Measurements from ENCODE around the gene ATP5PB.

Gene ATP5PB

GRCh38 chr1:111448918-111449702, at the start of gene ATP5PB, which contains the start of gene WDR77:
TSS of gene ATP5PB (plus strand) at chr1:111449464. CDS start at chr1:111449542, 78 bp downstream.
TSS of gene WDR77 (minus strand) at chr1:111449256. CDS start at chr1:111449169, 87 bp downstream.
- DNase-seq (ENCODE audit: low spot score) = peak; percentile 98

GRCh38 chr1:111399792-111400610, 49.3 kb upstream of the ATP5PB start:
- peak; percentile 54 for DNase-seq (ENCODE audit: low spot score)

GRCh38 chr1:111402083-111402482, 47.2 kb upstream of the ATP5PB start:
- no peak for DNase-seq (ENCODE audit: low spot score)

- no peak for DNase-seq (ENCODE audit: low spot score)
These were observed 44.7 kb upstream of the ATP5PB start for GRCh38 chr1:111404588-111404987.

GRCh38 chr1:111406321-111406768, 42.9 kb upstream of the ATP5PB start:
- no peak for DNase-seq (ENCODE audit: low spot score)

GRCh38 chr1:111407301-111407700, 42.0 kb upstream of the ATP5PB start:
- DNase-seq (ENCODE audit: low spot score) = no peak

- DNase-seq (ENCODE audit: low spot score) = no peak
These were observed 36.4 kb upstream of the ATP5PB start for GRCh38 chr1:111412839-111413238.

GRCh38 chr1:111414756-111415155, 34.5 kb upstream of the ATP5PB start:
- no peak for DNase-seq (ENCODE audit: low spot score)

- no peak for DNase-seq (ENCODE audit: low spot score)
These were observed 33.8 kb upstream of the ATP5PB start for GRCh38 chr1:111415461-111415860.

GRCh38 chr1:111417755-111418154, 31.5 kb upstream of the ATP5PB start:
- no peak for DNase-seq (ENCODE audit: low spot score)

- DNase-seq (ENCODE audit: low spot score) = no peak
These were observed 30.2 kb upstream of the ATP5PB start for GRCh38 chr1:111419037-111419436.

- no peak for DNase-seq (ENCODE audit: low spot score)
These were observed 28.9 kb upstream of the ATP5PB start for GRCh38 chr1:111420377-111420776.

GRCh38 chr1:111422546-111423391, 26.5 kb upstream of the ATP5PB start:
- no peak for DNase-seq (ENCODE audit: low spot score)

- DNase-seq (ENCODE audit: low spot score) = no peak
These were observed 25.0 kb upstream of the ATP5PB start for GRCh38 chr1:111424281-111424680.

GRCh38 chr1:111436726-111437125, 12.5 kb upstream of the ATP5PB start:
- DNase-seq (ENCODE audit: low spot score) = no peak

- no peak for DNase-seq (ENCODE audit: low spot score)
These were observed 9.6 kb upstream of the ATP5PB start for GRCh38 chr1:111439461-111440351.

- DNase-seq (ENCODE audit: low spot score) = no peak
These were observed 7.6 kb upstream of the ATP5PB start for GRCh38 chr1:111441573-111442192.

GRCh38 chr1:111442457-111442856, 6.8 kb upstream of the ATP5PB start:
- DNase-seq (ENCODE audit: low spot score) = no peak

- DNase-seq (ENCODE audit: low spot score) = no peak
These were observed 5.2 kb upstream of the ATP5PB start for GRCh38 chr1:111444031-111444430.

- DNase-seq (ENCODE audit: low spot score) = no peak
These were observed 2.7 kb upstream of the ATP5PB start for GRCh38 chr1:111446546-111446945.

All from Ammon's horn (tissue), 1 donor.